ENCODE results near the gene BLVRB.

Gene BLVRB

GRCh38 chr19:40403262-40403984 lies 62.1 kb downstream of the BLVRB start:
- peak; percentile 66 for DNase-seq (ENCODE audit: low read depth)

- no peak for DNase-seq (ENCODE audit: low read depth)
Observed at GRCh38 chr19:40400559-40400958, 65.0 kb downstream of the BLVRB start.

- no peak for DNase-seq (ENCODE audit: low read depth)
Observed at GRCh38 chr19:40398417-40399131, 67.0 kb downstream of the BLVRB start.

All from stromal cell of bone marrow (primary cell).